ENCODE data around the gene MTRF1L.
"Not testable (repeated sequence)": the region's sequence is repeated elsewhere in the genome, so short reads cannot be mapped to it uniquely, and the experiment has no call there.

Gene MTRF1L

GRCh38 chr6:152979116-152979515 lies 23.4 kb downstream of the MTRF1L start:
- Histone ChIP-seq H3K9ac (ENCODE audit: insufficient read length, low read depth) (no peak overlapping the region), H3K36me3 (ENCODE audit: insufficient read depth, insufficient read length, low read length) (peaks cover 49% of the 10 kb centered on the region), H3K4me3 (ENCODE audit: insufficient read length, low read depth) (no peak overlapping the region), H3K4me1 (ENCODE audit: insufficient read depth, insufficient read length) (no peaks in the 10 kb centered on the region), H3K9me3 (ENCODE audit: insufficient read depth, low read length) (no peaks in the 10 kb centered on the region), H3K27me3 (ENCODE audit: insufficient read depth, insufficient read length) (no peaks in the 10 kb centered on the region)
- no peak for DNase-seq (ENCODE audit: low read depth, low spot score)
- TF ChIP-seq SUZ12 (IDR thresholded peaks at IDR 0.05; ENCODE audit: extremely low read depth, insufficient read depth, insufficient read length) (no peak), YY1 (IDR thresholded peaks at IDR 0.05; ENCODE audit: insufficient read depth, insufficient read length) (no peak), ZNF274 (IDR thresholded peaks at IDR 0.05; ENCODE audit: low read depth, low read length) (no peak)

DNA sequence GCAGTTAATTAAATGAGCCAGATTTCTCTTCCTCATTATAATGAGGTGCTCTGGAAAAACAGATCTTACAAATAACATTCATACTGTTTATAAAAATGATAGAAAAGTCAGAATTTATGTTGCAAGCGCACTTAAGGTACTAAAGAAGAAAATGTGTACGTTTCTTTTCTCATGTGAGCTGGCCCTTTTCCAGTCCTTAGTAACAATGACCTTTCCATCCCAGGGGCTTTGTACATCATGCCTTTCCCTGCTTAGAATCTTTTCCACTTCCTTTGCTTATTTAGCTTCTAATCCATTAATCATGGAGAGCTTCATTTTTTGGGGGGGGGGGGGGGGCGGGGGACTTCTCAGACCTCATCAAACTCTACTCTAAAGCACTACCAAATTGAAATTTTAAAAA lies 24.5 kb downstream of the MTRF1L start:
- H3K4me1 ChIP-seq (ENCODE audit: insufficient read depth, insufficient read length), result no peaks in the 10 kb centered on the region
- TF ChIP-seq SUZ12 (IDR thresholded peaks at IDR 0.05; ENCODE audit: extremely low read depth, insufficient read depth, insufficient read length), result no peak
- no peak for TF ChIP-seq YY1 (IDR thresholded peaks at IDR 0.05; ENCODE audit: insufficient read depth, insufficient read length)
- no peak for TF ChIP-seq ZNF274 (IDR thresholded peaks at IDR 0.05; ENCODE audit: low read depth, low read length)
- no peaks in the 10 kb centered on the region for H3K9me3 ChIP-seq (ENCODE audit: insufficient read depth, low read length)
- DNase-seq (ENCODE audit: low read depth, low spot score), result no peak
- no peak overlapping the region for H3K4me3 ChIP-seq (ENCODE audit: insufficient read length, low read depth)
- no peak overlapping the region for H3K9ac ChIP-seq (ENCODE audit: insufficient read length, low read depth)
- no peaks in the 10 kb centered on the region for H3K27me3 ChIP-seq (ENCODE audit: insufficient read depth, insufficient read length)
- peaks cover 59% of the 10 kb centered on the region for H3K36me3 ChIP-seq (ENCODE audit: insufficient read depth, insufficient read length, low read length)

GRCh38 chr6:152977556-152977955 lies 25.0 kb downstream of the MTRF1L start:
- Histone ChIP-seq H3K4me3 (ENCODE audit: insufficient read length, low read depth) (no peak overlapping the region), H3K4me1 (ENCODE audit: insufficient read depth, insufficient read length) (no peaks in the 10 kb centered on the region), H3K36me3 (ENCODE audit: insufficient read depth, insufficient read length, low read length) (peaks cover 64% of the 10 kb centered on the region), H3K9ac (ENCODE audit: insufficient read length, low read depth) (no peak overlapping the region), H3K9me3 (ENCODE audit: insufficient read depth, low read length) (no peaks in the 10 kb centered on the region), H3K27me3 (ENCODE audit: insufficient read depth, insufficient read length) (no peaks in the 10 kb centered on the region)
- TF ChIP-seq ZNF274 (IDR thresholded peaks at IDR 0.05; ENCODE audit: low read depth, low read length), result no peak
- no peak for TF ChIP-seq SUZ12 (IDR thresholded peaks at IDR 0.05; ENCODE audit: extremely low read depth, insufficient read depth, insufficient read length)
- no peak for TF ChIP-seq YY1 (IDR thresholded peaks at IDR 0.05; ENCODE audit: insufficient read depth, insufficient read length)
- no peak for DNase-seq (ENCODE audit: low read depth, low spot score)

GRCh38 chr6:152976749-152977148 lies 25.8 kb downstream of the MTRF1L start:
- no peaks in the 10 kb centered on the region for H3K9me3 ChIP-seq (ENCODE audit: insufficient read depth, low read length)
- H3K27me3 ChIP-seq (ENCODE audit: insufficient read depth, insufficient read length), result no peaks in the 10 kb centered on the region
- H3K36me3 ChIP-seq (ENCODE audit: insufficient read depth, insufficient read length, low read length), result peaks cover 72% of the 10 kb centered on the region
- no peaks in the 10 kb centered on the region for H3K4me1 ChIP-seq (ENCODE audit: insufficient read depth, insufficient read length)
- no peak for TF ChIP-seq YY1 (IDR thresholded peaks at IDR 0.05; ENCODE audit: insufficient read depth, insufficient read length)
- no peak for TF ChIP-seq SUZ12 (IDR thresholded peaks at IDR 0.05; ENCODE audit: extremely low read depth, insufficient read depth, insufficient read length)
- no peak for TF ChIP-seq ZNF274 (IDR thresholded peaks at IDR 0.05; ENCODE audit: low read depth, low read length)
- no peak for DNase-seq (ENCODE audit: low read depth, low spot score)
- H3K4me3 ChIP-seq (ENCODE audit: insufficient read length, low read depth), result no peak overlapping the region
- no peak overlapping the region for H3K9ac ChIP-seq (ENCODE audit: insufficient read length, low read depth)

GRCh38 chr6:152975204-152975915 lies 27.1 kb downstream of the MTRF1L start:
- Histone ChIP-seq H3K9ac (ENCODE audit: insufficient read length, low read depth) (no peak overlapping the region), H3K4me3 (ENCODE audit: insufficient read length, low read depth) (no peak overlapping the region), H3K4me1 (ENCODE audit: insufficient read depth, insufficient read length) (no peaks in the 10 kb centered on the region), H3K36me3 (ENCODE audit: insufficient read depth, insufficient read length, low read length) (peaks cover 82% of the 10 kb centered on the region), H3K9me3 (ENCODE audit: insufficient read depth, low read length) (no peaks in the 10 kb centered on the region), H3K27me3 (ENCODE audit: insufficient read depth, insufficient read length) (no peaks in the 10 kb centered on the region)
- no peak for TF ChIP-seq SUZ12 (IDR thresholded peaks at IDR 0.05; ENCODE audit: extremely low read depth, insufficient read depth, insufficient read length)
- no peak for TF ChIP-seq ZNF274 (IDR thresholded peaks at IDR 0.05; ENCODE audit: low read depth, low read length)
- TF ChIP-seq YY1 (IDR thresholded peaks at IDR 0.05; ENCODE audit: insufficient read depth, insufficient read length), result no peak
- DNase-seq (ENCODE audit: low read depth, low spot score), result no peak

DNA sequence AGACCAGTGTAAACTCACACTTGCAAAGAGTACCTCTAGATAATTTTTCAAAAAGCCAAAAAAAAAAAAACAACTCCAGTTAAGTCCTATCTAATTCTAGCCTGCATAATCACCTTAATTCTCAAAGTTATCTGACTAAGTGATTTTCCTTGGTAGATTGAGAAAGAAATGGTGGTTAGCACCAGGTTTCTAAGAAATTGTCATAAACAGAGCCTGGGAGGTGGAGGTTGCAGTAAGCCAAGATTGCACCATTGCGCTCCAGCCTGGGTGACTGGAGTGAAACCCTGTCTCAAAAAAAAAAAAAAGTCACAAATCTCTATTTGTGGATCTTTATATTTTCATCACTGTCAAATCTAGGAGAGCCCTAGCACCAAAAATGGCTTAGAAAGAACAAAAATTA lies 28.6 kb downstream of the MTRF1L start:
- no peak overlapping the region for H3K9ac ChIP-seq (ENCODE audit: insufficient read length, low read depth)
- H3K27me3 ChIP-seq (ENCODE audit: insufficient read depth, insufficient read length), result no peaks in the 10 kb centered on the region
- DNase-seq (ENCODE audit: low read depth, low spot score), result no peak
- H3K9me3 ChIP-seq (ENCODE audit: insufficient read depth, low read length), result no peaks in the 10 kb centered on the region
- H3K36me3 ChIP-seq (ENCODE audit: insufficient read depth, insufficient read length, low read length), result peaks cover 79% of the 10 kb centered on the region
- H3K4me3 ChIP-seq (ENCODE audit: insufficient read length, low read depth), result no peak overlapping the region
- TF ChIP-seq SUZ12 (IDR thresholded peaks at IDR 0.05; ENCODE audit: extremely low read depth, insufficient read depth, insufficient read length) (no peak), ZNF274 (IDR thresholded peaks at IDR 0.05; ENCODE audit: low read depth, low read length) (no peak), YY1 (IDR thresholded peaks at IDR 0.05; ENCODE audit: insufficient read depth, insufficient read length) (no peak)
- H3K4me1 ChIP-seq (ENCODE audit: insufficient read depth, insufficient read length), result no peaks in the 10 kb centered on the region

- TF ChIP-seq ZNF274 (IDR thresholded peaks at IDR 0.05; ENCODE audit: low read depth, low read length) (no peak), YY1 (IDR thresholded peaks at IDR 0.05; ENCODE audit: insufficient read depth, insufficient read length) (no peak), SUZ12 (IDR thresholded peaks at IDR 0.05; ENCODE audit: extremely low read depth, insufficient read depth, insufficient read length) (no peak)
- Histone ChIP-seq H3K4me3 (ENCODE audit: insufficient read length, low read depth) (no peak overlapping the region), H3K36me3 (ENCODE audit: insufficient read depth, insufficient read length, low read length) (peaks cover 47% of the 10 kb centered on the region), H3K9ac (ENCODE audit: insufficient read length, low read depth) (no peak overlapping the region), H3K27me3 (ENCODE audit: insufficient read depth, insufficient read length) (no peaks in the 10 kb centered on the region), H3K9me3 (ENCODE audit: insufficient read depth, low read length) (no peaks in the 10 kb centered on the region), H3K4me1 (ENCODE audit: insufficient read depth, insufficient read length) (no peaks in the 10 kb centered on the region)
- no peak for DNase-seq (ENCODE audit: low read depth, low spot score)
Observed at GRCh38 chr6:152969688-152970418, 32.7 kb downstream of the MTRF1L start.

GRCh38 chr6:152966168-152966894 lies 36.2 kb downstream of the MTRF1L start:
- not testable (repeated sequence) for DNase-seq (ENCODE audit: low read depth, low spot score); H3K9ac ChIP-seq (ENCODE audit: insufficient read length, low read depth); H3K4me3 ChIP-seq (ENCODE audit: insufficient read length, low read depth); H3K27me3 ChIP-seq (ENCODE audit: insufficient read depth, insufficient read length); H3K4me1 ChIP-seq (ENCODE audit: insufficient read depth, insufficient read length); H3K9me3 ChIP-seq (ENCODE audit: insufficient read depth, low read length)
- H3K36me3 ChIP-seq (ENCODE audit: insufficient read depth, insufficient read length, low read length), result peaks cover 12% of the 10 kb centered on the region

Data from NT2/D1 (cell line).